Hematopoietic multipotent progenitor cell treated with erythropoietin and hydrocortisone succinate and interleukin-3 and kit ligand, for 6 days (in vitro differentiated cells): ENCODE measurements around the gene TARBP2.
"Not testable (repeated sequence)": the region's sequence is repeated elsewhere in the genome, so short reads cannot be mapped to it uniquely, and the experiment has no call there.

Experiments used
- DNase-seq: peaks from one replicate; pipeline ENCODE4 v3.0.0-alpha.2; 2015

The TARBP2 gene

GRCh38 chr12:53516758-53517455, 15.8 kb downstream of the TARBP2 start:
- no peak for DNase-seq

- no peak for DNase-seq
Measured at GRCh38 chr12:53518381-53518780, 17.3 kb downstream of the TARBP2 start.

- DNase-seq: no peak
Measured at GRCh38 chr12:53523131-53523530, 22.0 kb downstream of the TARBP2 start.

GRCh38 chr12:53524476-53524875, 23.4 kb downstream of the TARBP2 start:
- DNase-seq: no peak

- no peak for DNase-seq
Measured at GRCh38 chr12:53530061-53530460, 29.0 kb downstream of the TARBP2 start.

- no peak for DNase-seq
Measured at GRCh38 chr12:53530920-53531319, 29.8 kb downstream of the TARBP2 start.

- DNase-seq: no peak
Measured at GRCh38 chr12:53532021-53532420, 30.9 kb downstream of the TARBP2 start.

GRCh38 chr12:53532524-53533445, 31.7 kb downstream of the TARBP2 start:
- DNase-seq: no peak

- no peak for DNase-seq
Measured at GRCh38 chr12:53533471-53533870, 32.4 kb downstream of the TARBP2 start.

- DNase-seq: no peak
Measured at GRCh38 chr12:53536962-53537361, 35.9 kb downstream of the TARBP2 start.

- DNase-seq: no peak
Measured at GRCh38 chr12:53538209-53538689, 37.2 kb downstream of the TARBP2 start.

- no peak for DNase-seq
Measured at GRCh38 chr12:53539526-53539925, 38.4 kb downstream of the TARBP2 start.

- DNase-seq: peak; percentile 86
Measured at GRCh38 chr12:53543539-53543938, 42.5 kb downstream of the TARBP2 start.

- DNase-seq: not testable (repeated sequence)
Measured at GRCh38 chr12:53548354-53548753, 47.3 kb downstream of the TARBP2 start.

- DNase-seq: not testable (repeated sequence)
Measured at GRCh38 chr12:53550131-53550530, 49.0 kb downstream of the TARBP2 start.

GRCh38 chr12:53550595-53550994, 49.5 kb downstream of the TARBP2 start:
- DNase-seq: no peak

- no peak for DNase-seq
Measured at GRCh38 chr12:53551889-53552291, 50.8 kb downstream of the TARBP2 start.

- DNase-seq: no peak
Measured at GRCh38 chr12:53552361-53553327, 51.6 kb downstream of the TARBP2 start.
